ENCODE results near the gene CHST8. TPM values are rescaled to one million over a fixed set of nuclear protein-coding genes. Genes with fewer than 3 reads are reported as not detected.

CHST8 gene
- total RNA-seq, 2 experiments from 2014 or later = not detected

DNA sequence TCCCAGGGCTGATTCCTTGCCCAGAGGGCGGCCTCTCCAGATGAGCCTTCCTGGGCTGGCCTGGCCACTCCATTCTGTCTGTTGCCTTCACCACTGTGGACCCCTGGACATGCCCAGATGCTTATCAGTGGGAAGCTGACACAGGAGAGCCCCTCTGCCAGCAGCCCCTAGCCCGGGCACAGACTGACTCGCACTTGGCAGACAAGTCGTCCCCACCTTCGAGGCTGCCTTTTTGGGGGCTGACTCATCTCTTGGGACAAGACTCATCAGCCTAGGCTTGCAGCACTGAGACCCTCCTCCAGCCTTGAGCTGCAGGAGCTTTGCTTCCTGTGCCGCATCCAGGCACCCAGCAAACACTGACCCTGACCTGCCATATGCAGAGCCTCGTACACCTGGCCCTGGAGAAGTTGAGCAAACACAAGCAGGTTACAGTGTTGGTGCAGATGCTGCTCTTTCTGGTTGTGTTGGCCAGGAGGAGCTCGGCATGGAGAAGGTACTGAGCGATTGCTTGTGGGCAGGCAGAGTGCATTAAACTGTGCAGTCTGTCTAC, 8.1 kb downstream of the CHST8 start:
- Mint-ChIP-seq H3K4me3 (no peak overlapping the region), H3K27ac (no peak overlapping the region), H3K27me3 (peaks cover 47% of the 10 kb centered on the region), H3K36me3 (ENCODE audit: low read depth) (no peaks in the 10 kb centered on the region), H3K4me1 (ENCODE audit: low read depth) (no peaks in the 10 kb centered on the region), H3K9me3 (no peaks in the 10 kb centered on the region)
- Histone ChIP-seq H3K36me3 (ENCODE audit: insufficient read depth, low read length) (no peaks in the 10 kb centered on the region), H3K4me1 (ENCODE audit: insufficient read depth, low read length) (no peaks in the 10 kb centered on the region), H3K27me3 (ENCODE audit: control insufficient read depth in 1 of 2, insufficient read depth in 2 of 2, low read length in 2 of 2) (peaks cover 3 to 9% of the 10 kb centered on the region in 2 experiments), H3K4me3 (ENCODE audit: low read length) (no peak overlapping the region), H3K27ac (ENCODE audit: low read depth in 1 of 2, low read length in 2 of 2) (no peak overlapping the region), H3K9me3 (ENCODE audit: control insufficient read depth in 1 of 2, insufficient read depth in 1 of 2, low read length in 2 of 2) (peaks cover 0 to 3% of the 10 kb centered on the region in 2 experiments)
- ChIA-PET CTCF (no interaction called here), POLR2A (no interaction called here)
- TF ChIP-seq, protein P1, sequence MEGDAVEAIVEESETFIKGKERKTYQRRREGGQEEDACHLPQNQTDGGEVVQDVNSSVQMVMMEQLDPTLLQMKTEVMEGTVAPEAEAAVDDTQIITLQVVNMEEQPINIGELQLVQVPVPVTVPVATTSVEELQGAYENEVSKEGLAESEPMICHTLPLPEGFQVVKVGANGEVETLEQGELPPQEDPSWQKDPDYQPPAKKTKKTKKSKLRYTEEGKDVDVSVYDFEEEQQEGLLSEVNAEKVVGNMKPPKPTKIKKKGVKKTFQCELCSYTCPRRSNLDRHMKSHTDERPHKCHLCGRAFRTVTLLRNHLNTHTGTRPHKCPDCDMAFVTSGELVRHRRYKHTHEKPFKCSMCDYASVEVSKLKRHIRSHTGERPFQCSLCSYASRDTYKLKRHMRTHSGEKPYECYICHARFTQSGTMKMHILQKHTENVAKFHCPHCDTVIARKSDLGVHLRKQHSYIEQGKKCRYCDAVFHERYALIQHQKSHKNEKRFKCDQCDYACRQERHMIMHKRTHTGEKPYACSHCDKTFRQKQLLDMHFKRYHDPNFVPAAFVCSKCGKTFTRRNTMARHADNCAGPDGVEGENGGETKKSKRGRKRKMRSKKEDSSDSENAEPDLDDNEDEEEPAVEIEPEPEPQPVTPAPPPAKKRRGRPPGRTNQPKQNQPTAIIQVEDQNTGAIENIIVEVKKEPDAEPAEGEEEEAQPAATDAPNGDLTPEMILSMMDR (IDR thresholded peaks at IDR 0.05) = no peak
- intact Hi-C loops (cut with DNase I, micrococcal nuclease) = no loop called here
- DNase-seq (no peak), ATAC-seq (ENCODE audit: poor library complexity) (no peak)

DNA sequence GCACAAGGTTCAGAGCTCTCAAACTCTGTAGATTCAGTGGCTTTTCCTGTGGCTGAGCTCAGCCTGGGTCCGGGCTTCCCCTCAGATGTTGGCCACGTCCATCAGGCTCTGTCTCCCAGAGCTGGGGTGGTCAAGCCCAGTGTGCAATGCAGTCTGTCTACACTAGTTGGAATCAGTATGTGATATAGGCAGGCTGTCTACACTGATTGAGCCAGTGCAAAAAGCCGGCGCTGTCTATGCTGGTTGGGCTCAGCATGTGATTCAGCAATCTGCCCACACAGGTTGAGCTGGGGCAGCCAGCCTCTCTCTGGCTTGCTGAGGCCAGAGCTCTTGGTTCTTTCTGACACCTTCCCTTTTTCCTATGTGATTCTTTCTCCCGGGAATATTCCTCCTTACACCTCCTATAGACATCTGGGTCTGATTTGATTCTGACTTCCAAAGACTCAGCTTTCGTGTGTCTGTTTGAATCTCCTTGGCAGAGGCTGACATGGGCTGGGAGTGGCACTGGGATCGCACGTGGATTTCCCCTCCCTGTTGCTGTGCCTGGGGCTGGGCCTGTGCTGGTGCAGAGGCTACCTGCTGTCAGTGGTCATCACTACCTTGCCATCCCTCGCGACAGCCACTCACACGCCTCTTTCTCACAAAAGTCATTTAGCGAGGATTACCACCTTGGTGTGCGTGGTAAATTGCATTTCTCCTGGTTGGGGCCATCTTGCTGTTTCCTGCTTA, 9.3 kb downstream of the CHST8 start:
- Mint-ChIP-seq H3K27me3 (peaks cover 44% of the 10 kb centered on the region), H3K9me3 (no peaks in the 10 kb centered on the region), H3K4me1 (ENCODE audit: low read depth) (no peaks in the 10 kb centered on the region), H3K4me3 (no peak overlapping the region), H3K36me3 (ENCODE audit: low read depth) (no peaks in the 10 kb centered on the region), H3K27ac (no peak overlapping the region)
- Histone ChIP-seq H3K9me3 (ENCODE audit: control insufficient read depth in 1 of 2, insufficient read depth in 1 of 2, low read length in 2 of 2) (peaks cover 0 to 3% of the 10 kb centered on the region in 2 experiments), H3K4me3 (ENCODE audit: low read length) (no peak overlapping the region), H3K27ac (ENCODE audit: low read depth in 1 of 2, low read length in 2 of 2) (no peak overlapping the region), H3K4me1 (ENCODE audit: insufficient read depth, low read length) (no peaks in the 10 kb centered on the region), H3K36me3 (ENCODE audit: insufficient read depth, low read length) (no peaks in the 10 kb centered on the region), H3K27me3 (ENCODE audit: control insufficient read depth in 1 of 2, insufficient read depth in 2 of 2, low read length in 2 of 2) (peaks cover 3 to 6% of the 10 kb centered on the region in 2 experiments)
- no peak for DNase-seq
- ChIA-PET POLR2A (no interaction called here), CTCF (no interaction called here)
- intact Hi-C loops (cut with DNase I, micrococcal nuclease) = no loop called here
- no peak for ATAC-seq (ENCODE audit: poor library complexity)
- TF ChIP-seq, protein P1 (IDR thresholded peaks at IDR 0.05) = no peak

DNA sequence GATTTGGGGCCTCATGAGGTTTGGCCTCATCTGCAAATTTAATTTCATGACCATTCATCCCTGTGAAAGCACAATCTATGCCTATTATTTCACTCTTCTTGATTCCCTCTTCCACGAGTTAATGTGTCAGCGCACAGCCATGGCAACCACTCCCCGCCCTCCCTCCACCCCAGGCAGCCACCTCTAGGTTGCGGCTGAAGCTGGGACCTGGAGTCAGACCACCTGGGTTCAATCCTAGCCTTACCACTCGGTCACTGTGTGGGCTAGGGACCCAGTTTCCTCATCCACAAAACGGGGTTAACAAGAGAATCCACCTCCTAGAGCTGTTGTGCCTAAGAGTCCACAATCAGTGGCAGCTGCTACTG, 9.8 kb downstream of the CHST8 start:
- H3K27me3 Mint-ChIP-seq = peaks cover 43% of the 10 kb centered on the region
- no peaks in the 10 kb centered on the region for H3K36me3 ChIP-seq (ENCODE audit: insufficient read depth, low read length)
- H3K9me3 ChIP-seq (ENCODE audit: control insufficient read depth in 1 of 2, insufficient read depth in 1 of 2, low read length in 2 of 2) = peaks cover 0 to 5% of the 10 kb centered on the region in 2 experiments
- ChIA-PET POLR2A (interaction anchor here (0.6 kb wide), 1 partner anchor 1451 kb away, joined by 3 read pairs; no protein-coding TSS in a partner anchor), CTCF (no interaction called here)
- no peaks in the 10 kb centered on the region for H3K36me3 Mint-ChIP-seq (ENCODE audit: low read depth)
- intact Hi-C loops (cut with DNase I, micrococcal nuclease) = no loop called here
- H3K27me3 ChIP-seq (ENCODE audit: control insufficient read depth in 1 of 2, insufficient read depth in 2 of 2, low read length in 2 of 2) = peaks cover 3 to 6% of the 10 kb centered on the region in 2 experiments
- no peak overlapping the region for H3K4me3 ChIP-seq (ENCODE audit: low read length)
- H3K4me1 Mint-ChIP-seq (ENCODE audit: low read depth) = no peaks in the 10 kb centered on the region
- H3K9me3 Mint-ChIP-seq = no peaks in the 10 kb centered on the region
- no peak overlapping the region for H3K27ac ChIP-seq (ENCODE audit: low read depth in 1 of 2, low read length in 2 of 2)
- H3K27ac Mint-ChIP-seq = no peak overlapping the region
- H3K4me3 Mint-ChIP-seq = no peak overlapping the region
- TF ChIP-seq, protein P1 (IDR thresholded peaks at IDR 0.05) = no peak
- no peaks in the 10 kb centered on the region for H3K4me1 ChIP-seq (ENCODE audit: insufficient read depth, low read length)
- ATAC-seq (ENCODE audit: poor library complexity) (no peak), DNase-seq (no peak)

Data from CD4-positive, alpha-beta T cell (primary cell).